HG03175 (cell line): ENCODE data around the gene TPRN.

Experiments
- ATAC-seq: cut with Tn5 transposase; IDR thresholded peaks from one replicate; pipeline ENCODE4 v1.9.1; 2021; ENCODE audit warnings: mild to moderate bottlenecking, moderate library complexity; ENCODE audit not compliant: unreplicated experiment

The TPRN gene

GRCh38 chr9:137236936-137237421 is 36.4 kb upstream of the TPRN start:
- no peak for ATAC-seq

- ATAC-seq = peak; percentile 20
These were observed 35.8 kb upstream of the TPRN start for GRCh38 chr9:137236238-137236935.

GRCh38 chr9:137235424-137236237 is 35.1 kb upstream of the TPRN start:
- no peak for ATAC-seq

GRCh38 chr9:137234758-137235423 is 34.4 kb upstream of the TPRN start:
- ATAC-seq = no peak

- no peak for ATAC-seq
These were observed 33.6 kb upstream of the TPRN start for GRCh38 chr9:137234055-137234697.

- ATAC-seq = no peak
These were observed 32.8 kb upstream of the TPRN start for GRCh38 chr9:137233143-137233980.

GRCh38 chr9:137232510-137232909 is 32.0 kb upstream of the TPRN start:
- no peak for ATAC-seq

GRCh38 chr9:137232101-137232500 is 31.6 kb upstream of the TPRN start:
- no peak for ATAC-seq

- no peak for ATAC-seq
These were observed 31.0 kb upstream of the TPRN start for GRCh38 chr9:137231372-137232039.

- ATAC-seq = no peak
These were observed 30.3 kb upstream of the TPRN start, which contains the start of gene SLC34A3 for GRCh38 chr9:137230705-137231371. TSS of gene SLC34A3 (plus strand) at chr9:137230901. CDS start at chr9:137231703, 802 bp downstream.

- ATAC-seq = no peak
These were observed 29.6 kb upstream of the TPRN start for GRCh38 chr9:137229903-137230704.

- no peak for ATAC-seq
These were observed 28.7 kb upstream of the TPRN start for GRCh38 chr9:137228968-137229896.

- no peak for ATAC-seq
These were observed 28.0 kb upstream of the TPRN start for GRCh38 chr9:137228506-137228967.

- ATAC-seq = no peak
These were observed 27.4 kb upstream of the TPRN start for GRCh38 chr9:137227853-137228505.

GRCh38 chr9:137227054-137227852 is 26.7 kb upstream of the TPRN start, which contains the start of gene RNF224:
TSS of gene RNF224 (plus strand) at chr9:137227502. CDS start at chr9:137228336, 834 bp downstream.
- ATAC-seq = no peak
